GM19395 (cell line): Measurements from ENCODE around the gene PRR16.

Experiments
- ATAC-seq: cut with Tn5 transposase; IDR thresholded peaks from one replicate; pipeline ENCODE4 v1.9.1; 2021; ENCODE audit warnings: mild to moderate bottlenecking, moderate library complexity; ENCODE audit not compliant: unreplicated experiment

Gene PRR16

DNA sequence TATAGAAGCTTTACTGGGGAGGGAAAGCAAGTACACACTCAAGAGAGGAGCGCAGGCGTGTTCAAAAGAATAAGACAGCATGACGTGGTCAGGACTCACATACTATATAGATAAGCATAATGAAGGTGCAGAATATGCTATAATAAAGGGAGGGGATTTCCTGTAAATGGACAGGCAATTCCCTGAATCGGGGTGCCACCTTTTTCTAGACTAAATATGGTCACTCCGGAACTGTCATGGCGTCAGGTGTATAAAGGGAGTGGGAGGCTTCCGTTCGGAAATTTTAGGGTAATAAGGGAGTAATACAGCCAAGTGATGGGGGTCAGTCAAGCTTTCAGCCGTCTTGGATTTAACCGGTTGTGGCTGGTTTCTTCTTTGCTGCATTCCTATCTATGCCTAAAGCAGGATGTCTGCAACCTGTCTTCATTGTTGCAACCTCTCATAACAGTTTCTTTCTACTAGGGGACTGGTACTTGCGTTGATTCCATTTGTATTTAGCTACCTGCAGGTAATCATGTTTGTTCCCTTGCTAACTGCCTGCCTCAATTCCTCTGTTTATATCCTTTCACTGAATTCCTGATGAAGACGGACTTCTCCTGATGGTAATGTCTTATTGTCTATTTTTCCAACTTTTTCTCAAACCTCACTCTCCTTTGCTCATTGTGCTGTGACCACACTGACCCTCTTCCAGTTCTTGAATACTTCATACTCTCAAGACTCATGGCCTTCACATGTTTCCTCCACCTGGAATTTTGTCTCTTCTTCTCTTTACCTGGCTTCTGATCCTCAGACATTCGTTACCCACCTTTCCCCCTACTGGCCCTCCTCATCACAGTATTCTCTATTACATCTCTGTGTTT is 48.9 kb downstream of the PRR16 start:
- no peak for ATAC-seq

DNA sequence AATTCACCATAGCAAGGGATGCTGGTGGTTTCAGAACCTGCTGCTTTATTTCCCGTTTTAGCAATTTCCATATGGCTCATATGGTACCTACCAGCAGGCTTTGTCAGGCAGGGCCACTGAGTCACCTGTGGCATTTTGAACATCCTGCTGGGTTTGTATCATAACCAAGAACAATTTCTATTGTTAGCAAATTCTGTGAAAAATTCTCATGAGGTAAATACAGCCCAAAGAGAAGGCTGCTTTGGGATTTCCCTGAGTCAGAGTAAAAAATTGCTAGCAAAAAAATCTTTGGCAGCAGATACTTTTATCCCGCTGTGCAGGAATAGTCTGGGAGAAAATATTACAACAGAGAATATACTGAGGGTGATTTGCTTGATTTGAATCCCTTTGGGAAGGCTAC is 52.7 kb downstream of the PRR16 start:
- ATAC-seq = no peak

DNA sequence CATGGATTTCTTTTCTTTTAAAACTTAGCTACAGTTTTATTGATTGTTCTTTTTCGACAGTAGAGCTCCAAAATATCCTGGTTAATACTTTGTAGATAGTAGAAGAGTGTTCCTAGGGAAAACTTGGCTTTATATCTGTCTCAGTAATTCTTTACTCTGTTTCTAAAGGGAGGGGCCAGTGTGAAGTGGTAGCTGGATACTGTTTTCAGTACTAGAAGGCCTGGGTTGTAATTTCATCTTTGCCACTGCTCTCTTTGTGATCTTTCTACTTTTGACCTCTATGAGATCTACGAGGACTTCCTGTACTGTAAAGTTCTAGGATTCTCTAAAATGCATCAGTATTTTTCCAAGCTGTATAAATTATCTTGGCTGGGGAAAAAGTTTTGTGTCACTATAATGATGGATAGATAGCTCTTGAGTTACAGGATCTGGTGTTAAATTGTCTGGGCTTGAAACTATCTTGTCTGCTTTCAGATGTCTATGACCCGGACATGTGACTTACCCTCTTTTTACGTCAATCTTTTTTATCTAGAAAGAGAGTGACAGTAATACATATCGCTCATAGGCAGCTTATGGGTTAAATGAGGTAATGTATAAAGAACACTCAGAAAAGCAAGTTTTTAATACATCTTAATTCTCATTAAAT is 53.6 kb downstream of the PRR16 start:
- no peak for ATAC-seq

DNA sequence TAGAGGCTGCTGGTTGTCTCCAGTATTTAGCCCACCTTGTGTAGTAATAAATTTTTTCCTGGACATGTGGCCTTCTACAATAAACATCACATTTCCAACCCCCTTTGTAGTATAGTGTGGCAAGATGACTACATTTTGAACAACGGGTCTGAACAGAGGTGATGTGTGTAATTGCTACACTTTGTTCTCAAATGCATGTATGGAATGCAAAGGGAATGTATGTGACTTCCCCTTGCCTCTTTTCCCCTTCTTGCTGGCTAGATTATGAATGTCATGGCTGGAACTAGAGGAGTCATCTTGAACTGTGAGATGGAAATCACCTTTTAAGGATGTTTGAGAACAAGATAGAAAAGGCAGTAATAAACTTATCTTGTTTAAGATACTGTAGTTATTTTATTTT is 54.5 kb downstream of the PRR16 start:
- ATAC-seq = no peak

DNA sequence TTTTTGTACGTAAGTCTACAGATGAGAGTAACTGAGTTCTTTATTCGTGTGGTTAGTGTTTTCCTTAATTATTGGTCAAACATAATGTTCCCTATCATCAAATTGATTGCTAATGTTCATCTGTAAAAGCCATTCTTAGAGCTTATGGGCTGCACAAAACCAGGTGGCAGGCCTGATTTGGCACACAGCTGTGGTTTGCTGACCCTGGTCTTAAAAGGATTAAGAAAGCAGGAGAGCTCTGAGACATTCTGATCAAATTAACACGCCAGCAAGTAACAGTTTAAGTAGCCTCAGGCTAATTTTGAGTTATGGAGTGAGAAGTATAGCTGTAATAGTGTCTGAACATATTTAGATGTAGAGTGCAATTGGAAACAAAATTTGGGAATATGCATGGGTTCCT is 63.2 kb downstream of the PRR16 start:
- ATAC-seq = no peak

DNA sequence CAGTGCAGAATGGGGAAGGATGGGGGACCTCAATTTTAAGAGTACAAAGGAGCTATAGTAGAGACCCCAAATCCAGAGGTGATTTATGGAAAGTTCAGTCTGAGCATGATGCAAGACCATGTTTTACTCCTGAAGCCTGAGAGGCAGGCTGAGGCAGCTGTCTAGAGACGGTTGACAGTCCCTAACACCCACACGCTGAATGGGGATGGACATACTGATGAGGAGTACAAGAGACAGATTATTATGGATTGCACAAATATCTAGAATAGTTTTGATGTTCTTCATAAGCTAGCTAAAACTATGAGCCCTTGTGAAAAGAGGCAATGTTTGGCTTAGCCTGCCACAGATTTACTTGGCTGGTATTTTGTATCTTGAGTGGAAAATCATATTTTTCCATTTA is 64.5 kb downstream of the PRR16 start:
- ATAC-seq = no peak

DNA sequence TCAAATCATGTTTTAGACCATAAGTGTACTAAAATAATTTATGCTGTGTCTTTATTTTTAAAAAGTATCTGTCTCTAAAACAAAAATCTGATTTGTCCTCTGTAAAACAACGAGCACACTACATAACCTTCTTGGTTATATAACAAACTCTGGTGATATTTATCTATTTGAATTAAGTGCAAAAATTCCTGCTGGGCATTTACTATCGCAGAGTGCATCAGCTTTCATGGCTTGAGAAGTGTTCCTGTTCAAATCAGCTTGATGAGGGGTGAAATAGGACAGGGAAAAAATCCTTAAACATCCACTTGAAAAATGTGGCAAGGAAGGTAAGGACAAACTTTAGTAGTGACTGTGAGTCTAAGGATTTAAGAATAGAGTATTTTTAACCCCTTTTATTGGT is 65.3 kb downstream of the PRR16 start:
- ATAC-seq = no peak

DNA sequence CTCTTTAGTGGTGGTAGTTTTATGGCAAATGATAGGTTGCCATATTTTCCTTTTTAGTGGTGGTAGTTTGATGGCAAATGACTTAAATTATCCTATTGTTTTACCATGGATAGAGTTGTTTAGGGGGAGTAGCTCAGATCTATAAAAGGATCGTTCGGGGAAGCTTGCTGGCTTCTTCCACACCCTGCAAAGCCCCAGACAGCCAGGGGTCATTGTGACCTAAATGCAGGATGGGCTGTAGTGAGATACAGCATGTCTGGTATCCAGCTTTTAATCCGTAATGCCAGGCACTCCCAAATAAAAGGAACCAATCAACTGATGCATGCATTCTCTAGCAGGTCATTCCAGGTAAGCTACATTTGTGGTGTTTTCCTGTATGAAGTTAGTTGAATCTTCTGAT is 67.1 kb downstream of the PRR16 start:
- no peak for ATAC-seq

DNA sequence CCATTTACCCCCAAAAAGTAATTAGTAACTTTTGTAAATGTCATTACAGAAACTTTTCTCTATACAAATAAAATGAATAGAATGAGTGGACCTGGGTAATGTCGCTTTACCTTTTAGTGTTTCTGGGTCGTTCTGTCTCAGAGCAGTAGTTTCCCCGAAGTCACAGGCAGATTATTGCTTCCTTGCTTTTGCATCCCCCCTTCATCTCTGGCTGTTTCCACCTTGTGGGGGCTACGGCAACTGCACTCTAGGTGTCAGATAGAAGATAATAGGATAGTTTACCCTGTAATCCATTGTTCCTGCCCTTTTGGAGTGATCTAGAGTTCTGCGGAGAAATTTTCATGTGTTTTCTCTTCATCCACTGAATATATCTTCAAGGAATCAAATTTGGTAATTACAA is 68.7 kb downstream of the PRR16 start:
- ATAC-seq = no peak

DNA sequence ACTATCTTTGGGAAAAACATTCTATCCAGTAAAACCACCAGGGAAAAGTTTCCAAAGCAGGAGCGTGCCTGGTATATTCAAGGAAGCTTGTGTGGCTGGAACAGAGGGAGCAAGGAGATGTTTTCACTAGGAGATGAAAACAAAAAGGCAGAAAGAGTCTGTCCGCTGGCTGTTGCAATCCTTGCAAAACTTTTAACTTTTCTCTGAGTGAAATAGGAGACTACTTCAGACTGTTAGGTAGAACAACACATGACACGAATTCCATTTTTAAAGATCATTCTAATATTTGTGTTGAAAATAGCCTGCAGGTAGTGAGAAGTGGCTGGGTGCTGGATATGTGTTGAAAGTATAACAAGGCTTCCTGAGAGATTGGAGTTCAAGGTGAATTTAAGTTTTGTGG is 69.5 kb downstream of the PRR16 start:
- no peak for ATAC-seq

DNA sequence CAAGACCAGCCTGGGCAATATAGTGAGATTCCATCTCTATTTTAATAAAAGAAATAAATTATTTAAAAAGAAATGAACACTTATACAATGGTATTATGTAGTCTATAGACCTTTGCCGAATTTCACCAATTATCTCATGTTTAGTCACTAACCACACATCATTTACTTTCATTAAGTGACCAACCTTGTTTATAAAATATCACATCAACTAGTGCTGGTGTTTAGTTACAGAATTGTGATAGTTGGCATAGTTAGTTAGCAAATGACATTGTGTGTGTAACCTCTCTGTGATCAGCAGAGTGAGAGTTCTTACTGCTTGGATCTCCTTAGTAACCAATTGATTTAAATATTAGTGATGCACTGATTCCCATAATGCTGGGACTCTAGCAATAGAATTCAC is 71.8 kb downstream of the PRR16 start:
- ATAC-seq = no peak

DNA sequence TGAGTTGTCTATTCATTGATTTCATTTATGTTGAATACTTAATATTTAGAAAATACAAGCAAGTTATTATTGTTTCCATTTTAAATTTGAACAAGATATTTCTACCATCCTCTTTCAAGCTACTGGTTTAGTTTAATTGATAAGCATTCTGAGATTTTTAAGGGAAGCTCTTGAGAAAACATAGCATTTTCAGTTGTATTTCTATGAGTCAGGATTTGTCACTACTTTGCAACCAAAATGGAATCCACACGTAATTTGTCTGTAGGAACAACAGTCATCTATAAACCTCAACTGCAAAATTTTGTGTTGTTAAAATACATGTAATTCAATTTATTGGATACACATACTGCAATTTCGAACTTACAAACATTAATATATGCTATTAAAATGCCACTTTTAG is 74.0 kb downstream of the PRR16 start:
- ATAC-seq = no peak

DNA sequence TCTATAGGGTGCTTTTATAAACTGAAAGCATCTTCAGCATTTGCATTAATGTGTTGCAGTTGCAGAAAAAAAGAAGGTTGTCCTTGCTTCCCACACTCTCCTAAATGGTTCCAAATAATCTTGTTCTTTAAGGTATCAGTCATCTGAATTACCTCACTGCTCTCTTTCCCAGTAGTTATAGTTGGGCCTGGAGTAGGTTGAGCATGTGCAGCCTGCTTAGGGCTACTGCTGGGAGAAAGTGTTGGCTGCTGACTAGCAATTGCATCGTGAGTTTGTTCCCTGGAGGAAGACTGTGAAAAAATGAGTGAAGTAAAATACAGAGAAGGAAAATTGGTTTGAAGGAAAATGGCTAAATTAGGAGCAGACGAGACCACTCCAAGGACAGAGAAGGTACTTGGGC is 74.5 kb downstream of the PRR16 start:
- ATAC-seq = no peak

DNA sequence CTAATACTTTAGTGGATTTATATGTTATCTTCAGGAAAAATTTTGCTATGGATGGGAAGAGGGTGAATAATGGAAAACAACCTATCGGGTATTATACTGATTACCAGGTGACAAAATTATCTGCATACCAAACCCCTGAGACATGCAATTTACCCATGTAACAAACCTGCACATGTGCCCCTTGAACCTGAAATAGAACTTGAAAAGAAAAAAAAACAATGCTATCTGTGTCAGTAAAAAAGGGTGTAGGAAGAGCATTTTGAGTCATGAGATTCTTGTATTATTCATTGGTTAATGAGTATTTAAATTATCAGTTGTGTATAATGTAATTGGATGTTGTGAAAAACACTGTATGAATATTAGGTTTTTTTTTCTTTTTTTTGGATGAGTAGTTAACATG is 75.4 kb downstream of the PRR16 start:
- ATAC-seq = no peak

DNA sequence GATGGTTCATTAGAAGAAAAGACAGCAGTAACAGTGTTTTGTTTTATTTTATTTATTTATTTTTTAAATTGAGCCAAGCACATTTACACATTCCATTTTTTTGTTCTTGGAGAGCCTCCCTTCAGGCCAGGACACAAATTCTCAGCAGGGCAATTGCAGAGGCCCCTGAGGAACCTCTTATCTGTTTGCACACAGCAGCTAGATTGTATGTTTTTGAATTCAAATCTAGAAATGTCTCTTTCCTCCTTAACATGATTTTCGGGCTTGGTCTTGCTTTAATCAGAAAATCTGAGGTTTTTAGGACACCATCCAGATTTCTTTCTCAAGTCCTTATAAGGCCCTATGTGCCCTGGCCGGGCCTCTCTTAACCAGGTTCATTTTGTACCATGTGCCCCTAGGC is 76.0 kb downstream of the PRR16 start:
- no peak for ATAC-seq

DNA sequence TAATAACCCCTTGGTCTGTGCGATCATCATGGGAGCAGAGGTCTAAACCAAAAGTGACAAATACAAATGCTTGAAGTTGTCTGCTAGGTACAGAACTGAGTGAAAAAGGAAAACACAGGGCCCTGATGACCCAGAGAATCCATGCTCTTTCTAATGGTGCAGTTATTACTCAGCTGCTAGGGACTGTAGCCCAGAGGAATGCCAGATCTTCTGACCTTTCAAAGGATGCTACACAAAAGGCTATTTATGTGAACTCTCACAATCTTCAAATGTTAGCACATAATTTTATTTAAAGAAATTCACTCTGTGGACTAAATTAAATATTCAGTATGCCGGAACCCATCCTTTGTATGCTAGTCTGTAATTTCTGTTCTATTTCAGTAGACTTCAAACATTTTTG is 79.9 kb downstream of the PRR16 start:
- ATAC-seq = no peak

DNA sequence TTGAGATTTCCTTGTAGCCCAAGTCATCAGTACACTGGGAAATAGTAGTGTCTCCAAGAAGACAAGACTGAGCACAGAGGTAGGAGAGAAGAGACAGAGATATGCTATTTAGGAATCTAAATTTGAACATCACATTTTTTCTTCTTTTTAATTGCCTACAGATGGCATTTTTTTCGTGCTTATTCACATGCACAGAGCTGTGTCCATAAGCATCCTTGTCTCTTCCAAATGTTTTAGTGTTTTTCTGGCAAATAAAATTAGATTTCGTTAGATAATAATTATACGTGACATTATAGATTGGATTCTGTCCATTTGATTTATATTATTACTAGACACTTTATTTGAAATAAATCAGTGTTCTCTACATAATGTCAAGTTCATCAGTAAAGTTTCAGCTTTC is 80.9 kb downstream of the PRR16 start:
- no peak for ATAC-seq

DNA sequence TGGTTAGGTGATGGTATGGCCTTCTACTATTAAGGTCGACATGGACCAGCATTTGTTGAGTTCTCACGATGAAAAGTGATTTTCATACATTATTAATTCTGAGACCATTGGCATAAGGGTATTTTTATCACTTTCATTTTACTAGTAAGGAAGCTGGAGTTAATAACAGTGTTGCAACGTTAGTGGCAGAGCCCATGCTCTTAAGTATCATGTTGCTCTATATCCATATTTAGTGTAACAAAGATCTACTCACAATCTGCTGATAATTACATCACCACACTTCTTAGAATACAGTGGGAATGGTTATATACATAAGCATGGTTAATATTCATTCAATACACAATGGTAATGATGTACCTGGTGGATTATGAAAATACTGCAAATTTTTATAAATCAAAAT is 81.9 kb downstream of the PRR16 start:
- no peak for ATAC-seq

DNA sequence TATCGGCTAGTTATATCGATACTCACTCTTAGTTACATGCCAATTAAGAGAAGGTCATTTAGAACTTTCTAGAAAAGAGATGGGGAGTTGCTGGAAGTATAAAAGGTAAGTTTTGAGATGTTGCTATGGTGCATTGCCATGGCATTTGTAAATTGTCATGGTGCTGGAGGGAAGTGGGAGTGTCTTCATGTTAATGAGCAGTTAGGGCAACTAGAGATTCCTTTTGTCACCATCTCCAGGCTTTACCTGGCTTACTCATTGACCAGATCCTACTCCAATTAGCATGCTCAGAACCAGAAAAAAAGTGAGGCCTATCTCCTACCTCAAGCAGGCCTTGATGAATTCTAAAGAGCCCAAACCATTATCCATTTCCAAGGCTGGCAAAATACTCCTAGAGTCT is 82.8 kb downstream of the PRR16 start:
- ATAC-seq = no peak

DNA sequence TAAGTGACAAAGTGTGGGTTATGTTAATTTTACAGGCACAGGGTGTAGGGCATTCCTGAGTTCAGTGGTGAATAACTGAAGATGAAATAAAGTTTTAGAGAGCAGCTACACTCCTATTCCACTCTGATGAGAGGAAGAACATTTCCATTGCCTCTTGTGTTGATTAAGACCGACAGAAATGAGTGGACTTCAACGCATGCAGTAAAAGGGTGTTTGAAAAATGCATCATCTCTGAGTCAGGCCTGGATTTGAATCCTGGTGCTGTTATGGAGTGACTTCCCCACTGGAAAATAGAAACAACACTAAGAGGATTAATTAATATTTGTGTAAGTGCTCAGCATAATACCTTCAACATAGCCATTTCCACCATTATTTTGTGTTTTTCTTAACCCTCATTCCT is 86.3 kb downstream of the PRR16 start:
- no peak for ATAC-seq

DNA sequence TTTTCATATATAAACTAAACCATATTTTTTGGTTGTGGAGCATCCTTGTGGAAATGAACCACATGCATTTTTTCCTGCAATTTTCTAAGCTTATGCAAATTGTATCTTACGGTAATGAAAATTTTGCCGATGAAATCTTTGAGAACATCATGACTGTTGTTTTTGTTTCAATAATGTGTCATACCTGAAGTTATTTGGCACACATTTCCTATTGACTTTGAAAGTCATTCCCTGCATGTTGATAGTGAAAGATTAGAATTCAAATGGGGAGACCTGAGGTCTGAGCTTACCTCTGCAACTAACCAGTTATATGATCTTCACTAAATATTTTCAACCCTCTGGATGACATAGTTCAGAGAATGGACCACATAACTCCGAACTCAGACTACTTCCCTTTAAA is 88.5 kb downstream of the PRR16 start:
- ATAC-seq = no peak

DNA sequence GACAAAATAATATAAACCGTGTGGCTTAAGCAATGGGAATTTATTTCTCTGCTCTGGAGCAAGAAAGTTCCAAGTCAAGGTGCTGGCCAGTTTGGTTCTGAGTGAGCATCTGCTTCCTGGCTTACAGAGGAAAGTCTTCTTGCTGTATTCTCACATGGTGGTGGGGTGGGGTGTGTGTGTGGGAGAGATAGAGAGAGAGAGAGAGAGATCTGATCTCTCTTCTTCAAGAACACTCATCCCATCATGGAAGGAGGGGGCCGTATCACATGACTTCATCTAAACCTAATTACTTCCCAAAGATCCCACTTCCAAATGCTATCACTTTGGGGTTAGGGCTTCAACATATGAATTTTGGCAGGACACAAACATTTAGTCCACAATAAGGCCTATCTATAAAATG is 91.2 kb downstream of the PRR16 start:
- no peak for ATAC-seq

DNA sequence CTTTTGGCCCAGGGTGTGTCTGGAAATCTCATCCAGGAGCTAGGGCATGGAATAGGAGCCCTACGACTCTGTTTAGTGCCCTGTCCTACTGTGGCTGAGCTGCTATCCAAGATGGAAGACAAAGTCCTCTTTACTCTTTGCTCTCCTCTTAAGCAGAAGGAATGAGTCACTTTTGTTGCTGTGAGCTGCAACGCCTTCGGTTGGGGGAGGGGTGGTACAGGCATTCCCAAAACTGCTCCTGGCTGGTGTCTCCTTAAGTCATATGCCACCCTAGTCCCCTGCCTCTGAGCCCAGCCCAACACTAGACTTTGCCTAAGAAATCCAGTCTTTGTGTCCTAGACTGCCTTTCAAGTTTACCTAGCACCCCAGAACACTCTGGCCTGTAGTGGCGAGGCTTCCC is 99.9 kb downstream of the PRR16 start:
- ATAC-seq = no peak
